Uterus (tissue), 4 donors: ENCODE data around the gene CRHR2. TPM values are rescaled to one million over a fixed set of nuclear protein-coding genes. Genes with fewer than 3 reads are reported as not detected.

Experiments
- DNase-seq, 2 donors: peaks; one replicate each; pipeline ENCODE4 v3.0.0-alpha.2; 2019 to 2020
- H3K27ac ChIP-seq, 2 donors: fragments of 200-600 bp; sonication (generic); 1 replicate in 1 of 2; 2 replicates in 1 of 2; pipeline ENCODE4 v1.5.1; 2016 to 2018
- H3K27me3 ChIP-seq, 2 donors: fragments of 200-600 bp; sonication (generic); one replicate each; pipeline ENCODE4 v1.5.1; 2018 to 2019; ENCODE audit warnings: control low read depth in 1 of 2
- H3K36me3 ChIP-seq, 2 donors: fragments of 200-600 bp; sonication (generic); one replicate each; pipeline ENCODE4 v1.5.1; 2019; ENCODE audit warnings: control low read depth in 1 of 2
- H3K4me1 ChIP-seq, 2 donors: fragments of 200-600 bp; sonication (generic); one replicate each; pipeline ENCODE4 v1.5.1; 2018 to 2019; ENCODE audit warnings: control low read depth in 1 of 2
- H3K4me3 ChIP-seq, 2 donors: fragments of 200-600 bp; sonication (generic); 1 replicate in 1 of 2; 2 replicates in 1 of 2; pipeline ENCODE4 v1.5.1; 2018 to 2019; ENCODE audit warnings: mild to moderate bottlenecking in 1 of 2
- H3K9me3 ChIP-seq, 2 donors: fragments of 200-600 bp; sonication (generic); one replicate each; pipeline ENCODE4 v1.5.1; 2019; ENCODE audit warnings: control low read depth in 1 of 2
- POLR2A ChIP-seq, 2 donors: fragments of 450-650 bp; IDR thresholded peaks; one replicate each; pipeline ENCODE4 v1.6.1; 2016; ENCODE audit warnings: antibody characterized with exemption in 2 of 2, mild to moderate bottlenecking in 1 of 2, moderate library complexity in 1 of 2
- intact Hi-C: fragments of 100-400 bp; cut with DNase I; formaldehyde crosslinking; loops from one replicate; pipeline ENCODE4 v1.15.1; 2023; ENCODE audit warnings: low total_unique reads
- total RNA-seq, 4 donors: library from RNA; depleted of rRNA in 3 of 4; stranded (reverse); fragments of >200 nt in 3 of 4; gene quantifications; one replicate each; pipeline versions ENCODE4 v1.1.0 to v1.2.4, GENCODE V29; 2014 to 2023
- TF ChIP-seq, protein P1 (sequence below), 4 experiments: fragments of 200-600 bp in 2 of 4; fragments of 450-650 bp in 2 of 4; sonication (generic) in 2 of 4; IDR thresholded peaks; one replicate each; pipeline ENCODE4 v1.5.1; 2016 to 2019; ENCODE audit warnings: antibody characterized with exemption in 4 of 4, mild to moderate bottlenecking in 2 of 4, moderate library complexity in 1 of 4
- donor health status: DM: yes; HTN: yes; CAD: no.

CRHR2 gene
- total RNA-seq, 4 donors from 2014 or later: 0.27 TPM; not detected in 3

DNA sequence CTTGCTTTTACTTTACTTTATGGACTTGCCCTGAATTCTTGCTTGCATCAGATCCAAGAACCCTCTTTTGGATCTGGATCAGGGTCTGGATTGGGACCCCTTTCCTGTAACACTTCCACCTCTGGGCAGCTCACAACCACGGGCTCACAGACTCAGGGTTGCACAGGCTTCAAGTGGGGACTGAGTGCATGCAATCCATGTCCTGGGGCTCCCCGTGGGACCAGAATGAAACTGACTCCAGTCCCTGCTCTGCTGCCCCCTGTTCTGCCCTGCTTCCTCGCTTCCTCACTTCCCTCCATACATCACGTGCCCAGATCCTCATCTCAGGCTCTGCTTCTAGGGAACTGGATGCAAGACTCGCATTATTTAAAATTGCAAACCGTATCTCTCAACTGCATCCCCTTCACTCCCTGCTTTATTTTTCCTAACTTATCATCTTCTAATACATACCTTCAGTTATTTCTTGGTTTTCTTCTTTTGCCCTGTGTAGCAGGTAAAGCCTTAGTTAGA, 46.4 kb upstream of the CRHR2 start:
- TF ChIP-seq, protein P1, sequence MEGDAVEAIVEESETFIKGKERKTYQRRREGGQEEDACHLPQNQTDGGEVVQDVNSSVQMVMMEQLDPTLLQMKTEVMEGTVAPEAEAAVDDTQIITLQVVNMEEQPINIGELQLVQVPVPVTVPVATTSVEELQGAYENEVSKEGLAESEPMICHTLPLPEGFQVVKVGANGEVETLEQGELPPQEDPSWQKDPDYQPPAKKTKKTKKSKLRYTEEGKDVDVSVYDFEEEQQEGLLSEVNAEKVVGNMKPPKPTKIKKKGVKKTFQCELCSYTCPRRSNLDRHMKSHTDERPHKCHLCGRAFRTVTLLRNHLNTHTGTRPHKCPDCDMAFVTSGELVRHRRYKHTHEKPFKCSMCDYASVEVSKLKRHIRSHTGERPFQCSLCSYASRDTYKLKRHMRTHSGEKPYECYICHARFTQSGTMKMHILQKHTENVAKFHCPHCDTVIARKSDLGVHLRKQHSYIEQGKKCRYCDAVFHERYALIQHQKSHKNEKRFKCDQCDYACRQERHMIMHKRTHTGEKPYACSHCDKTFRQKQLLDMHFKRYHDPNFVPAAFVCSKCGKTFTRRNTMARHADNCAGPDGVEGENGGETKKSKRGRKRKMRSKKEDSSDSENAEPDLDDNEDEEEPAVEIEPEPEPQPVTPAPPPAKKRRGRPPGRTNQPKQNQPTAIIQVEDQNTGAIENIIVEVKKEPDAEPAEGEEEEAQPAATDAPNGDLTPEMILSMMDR (IDR thresholded peaks at IDR 0.05): no peak
- no peak for TF ChIP-seq POLR2A (IDR thresholded peaks at IDR 0.05)
- H3K36me3 ChIP-seq: no peaks in the 10 kb centered on the region
- H3K4me1 ChIP-seq: no peaks in the 10 kb centered on the region
- DNase-seq: no peak
- H3K27ac ChIP-seq: no peak overlapping the region
- intact Hi-C loops: loop anchor here (10.0 kb wide), 1 partner anchor 104 kb away; no protein-coding TSS in a partner anchor
- no peaks in the 10 kb centered on the region for H3K9me3 ChIP-seq
- H3K4me3 ChIP-seq: no peak overlapping the region
- no peaks in the 10 kb centered on the region for H3K27me3 ChIP-seq

DNA sequence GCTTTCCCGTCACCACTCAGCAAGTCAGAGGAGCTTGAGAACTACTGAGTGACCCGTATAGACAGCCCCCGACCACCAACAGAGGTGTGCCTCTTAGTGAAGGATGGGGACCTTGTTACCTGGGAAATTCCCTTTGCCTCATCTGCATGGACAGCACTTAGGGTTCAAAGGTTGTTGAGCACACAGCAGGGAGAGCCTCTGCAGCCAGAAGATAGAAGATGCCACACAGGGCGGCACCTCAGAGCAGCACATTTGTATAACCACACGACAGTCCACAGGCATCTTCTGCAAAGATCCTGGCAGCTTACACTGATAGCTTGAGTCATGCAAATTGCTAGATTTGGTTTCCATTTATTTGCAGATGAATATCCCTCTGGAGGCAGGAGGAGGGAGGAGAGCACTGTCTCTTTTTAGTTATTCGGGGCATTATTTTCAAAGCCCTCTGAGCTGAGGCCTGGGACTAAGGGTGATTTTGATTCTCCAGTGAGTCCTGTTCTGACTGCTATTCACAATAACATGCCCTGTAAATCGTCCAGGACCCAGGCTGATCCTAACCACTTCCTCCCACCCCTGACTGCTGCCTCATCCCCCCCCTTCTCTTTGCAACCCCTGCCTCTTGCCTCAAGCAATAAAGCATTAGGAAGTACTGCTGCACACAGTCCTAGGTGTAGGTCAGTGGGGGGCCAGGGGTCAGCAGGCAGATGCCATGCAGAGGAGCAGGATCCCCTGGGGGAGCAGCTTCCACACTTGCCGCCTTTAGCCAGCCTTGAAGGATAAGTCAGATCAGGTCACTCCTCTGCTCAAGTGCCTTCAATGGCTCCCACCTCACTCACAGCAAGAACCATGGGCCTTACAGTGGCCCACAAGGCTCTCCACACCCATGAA, 45.0 kb upstream of the CRHR2 start:
- H3K4me1 ChIP-seq: no peaks in the 10 kb centered on the region
- DNase-seq: no peak
- no peak overlapping the region for H3K27ac ChIP-seq
- no peaks in the 10 kb centered on the region for H3K36me3 ChIP-seq
- intact Hi-C loops: loop anchor here (10.0 kb wide), 1 partner anchor 103 kb away; no protein-coding TSS in a partner anchor
- H3K4me3 ChIP-seq: no peak overlapping the region
- TF ChIP-seq POLR2A (IDR thresholded peaks at IDR 0.05): no peak
- TF ChIP-seq, protein P1 (IDR thresholded peaks at IDR 0.05): no peak
- no peaks in the 10 kb centered on the region for H3K27me3 ChIP-seq
- no peaks in the 10 kb centered on the region for H3K9me3 ChIP-seq

DNA sequence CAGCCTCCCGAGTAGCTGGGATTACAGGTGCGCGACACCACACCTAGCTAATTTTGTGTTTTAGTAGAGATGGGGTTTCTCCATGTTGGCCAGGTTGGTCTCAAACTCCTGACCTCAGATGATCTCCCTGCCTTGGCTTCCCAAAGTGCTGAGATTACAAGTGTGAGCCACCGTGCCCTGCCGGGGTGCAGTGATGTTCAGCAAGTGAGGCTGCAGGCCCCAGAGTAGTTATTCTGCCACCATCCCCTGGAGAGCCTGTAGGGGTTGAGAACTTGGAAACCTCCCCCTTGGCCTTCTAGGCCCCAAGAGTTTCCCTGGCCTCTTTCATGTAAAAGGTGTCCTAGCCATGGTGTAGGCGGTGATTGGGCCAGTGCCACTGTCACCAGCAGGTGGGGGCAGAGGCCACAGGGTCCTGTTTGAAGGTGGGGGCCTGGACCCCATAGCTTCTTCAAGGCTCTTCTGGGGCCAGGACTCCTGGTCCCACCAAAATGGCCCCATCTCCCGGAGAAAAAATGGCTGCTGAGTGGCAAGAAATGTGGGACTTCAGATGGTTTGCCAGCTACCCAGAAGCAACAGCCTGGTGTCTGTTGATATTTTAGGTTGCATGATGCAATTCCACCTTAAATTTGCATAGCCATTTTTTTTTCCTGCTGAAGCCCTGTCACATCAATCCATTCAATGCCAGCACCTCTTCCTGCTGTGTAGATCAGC, 44.2 kb upstream of the CRHR2 start:
- Histone ChIP-seq H3K9me3 (no peaks in the 10 kb centered on the region), H3K4me3 (no peak overlapping the region), H3K4me1 (no peaks in the 10 kb centered on the region), H3K36me3 (no peaks in the 10 kb centered on the region), H3K27me3 (no peaks in the 10 kb centered on the region), H3K27ac (no peak overlapping the region)
- DNase-seq: no peak
- TF ChIP-seq POLR2A (IDR thresholded peaks at IDR 0.05): no peak
- TF ChIP-seq, protein P1 (IDR thresholded peaks at IDR 0.05): no peak
- intact Hi-C loops: loop anchor here (10.0 kb wide), 1 partner anchor 102 kb away; no protein-coding TSS in a partner anchor

DNA sequence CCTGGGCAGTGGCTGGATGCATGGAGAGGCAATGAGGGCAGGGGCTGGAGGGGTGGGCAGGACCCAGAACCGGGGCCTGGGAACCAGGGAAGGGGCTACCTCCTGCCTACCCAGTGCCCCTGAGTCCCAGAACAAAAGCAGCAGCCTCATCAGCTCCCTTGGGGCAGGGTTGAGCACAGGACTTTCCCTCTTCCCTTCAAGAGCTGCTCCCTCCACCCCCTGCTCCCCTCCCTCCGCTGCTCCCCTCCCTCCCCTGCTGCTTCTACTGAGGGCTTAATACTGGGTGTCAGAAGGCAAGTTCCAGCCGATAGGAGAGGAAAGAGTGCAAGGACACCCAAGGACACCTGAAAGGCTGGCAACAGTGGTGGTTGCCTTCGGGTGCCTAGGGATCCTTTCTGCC, 41.5 kb upstream of the CRHR2 start:
- Histone ChIP-seq H3K9me3 (no peaks in the 10 kb centered on the region), H3K36me3 (no peaks in the 10 kb centered on the region), H3K27me3 (no peaks in the 10 kb centered on the region), H3K4me1 (no peaks in the 10 kb centered on the region), H3K27ac (no peak overlapping the region), H3K4me3 (no peak overlapping the region)
- DNase-seq: no peak
- TF ChIP-seq, protein P1 (IDR thresholded peaks at IDR 0.05): no peak
- no peak for TF ChIP-seq POLR2A (IDR thresholded peaks at IDR 0.05)
- intact Hi-C loops: loop anchor here (10.0 kb wide), 1 partner anchor 99 kb away; no protein-coding TSS in a partner anchor
